Skeletal muscle satellite cell (primary cell): ENCODE measurements around the gene LFNG.

ENCODE experiments used
- H3K27me3 ChIP-seq: 2 replicates; pipeline ENCODE4 v1.7.0; 2013; ENCODE audit warnings: low read length; ENCODE audit not compliant: control insufficient read depth, insufficient read depth
- H3K36me3 ChIP-seq: 2 replicates; pipeline ENCODE4 v1.7.0; 2013; ENCODE audit warnings: mild to moderate bottlenecking, control low read depth, low read length; ENCODE audit not compliant: insufficient read depth
- H3K4me1 ChIP-seq: 2 replicates; pipeline ENCODE4 v1.7.0; 2013; ENCODE audit warnings: low read length; ENCODE audit not compliant: control insufficient read depth, insufficient read depth
- H3K4me2 ChIP-seq: 2 replicates; pipeline ENCODE4 v1.7.0; 2013; ENCODE audit warnings: mild to moderate bottlenecking, low read length
- H3K4me3 ChIP-seq: 2 replicates; pipeline ENCODE4 v1.7.0; 2013; ENCODE audit warnings: low read length
- H3K9ac ChIP-seq: 2 replicates; pipeline ENCODE4 v1.7.0; 2013; ENCODE audit warnings: mild to moderate bottlenecking, low read depth, low read length, moderate library complexity
- H3K9me3 ChIP-seq: replicated peaks from 2 replicates; pipeline ENCODE4 v1.7.0; 2013; ENCODE audit warnings: mild to moderate bottlenecking, control low read depth, low read length

Gene LFNG

GRCh38 chr7:2505401-2505800 is 14.2 kb upstream of the LFNG start:
- no peak overlapping the region for H3K9ac ChIP-seq
- no peaks in the 10 kb centered on the region for H3K27me3 ChIP-seq
- peaks cover 22% of the 10 kb centered on the region for H3K4me1 ChIP-seq
- H3K9me3 ChIP-seq = no peaks in the 10 kb centered on the region
- H3K4me3 ChIP-seq = no peak overlapping the region
- H3K36me3 ChIP-seq = no peaks in the 10 kb centered on the region
- H3K4me2 ChIP-seq = no peak overlapping the region

- Histone ChIP-seq H3K4me1 (peaks cover 38% of the 10 kb centered on the region), H3K4me3 (no peak overlapping the region)
These were observed 12.2 kb upstream of the LFNG start for GRCh38 chr7:2507208-2507916.

GRCh38 chr7:2507917-2508306 is 11.7 kb upstream of the LFNG start:
- H3K4me1 ChIP-seq = peaks cover 39% of the 10 kb centered on the region
- peak overlapping the region; percentile 46 for H3K4me3 ChIP-seq
- no peaks in the 10 kb centered on the region for H3K36me3 ChIP-seq
- no peaks in the 10 kb centered on the region for H3K9me3 ChIP-seq
- peak overlapping the region; percentile 66 for H3K4me2 ChIP-seq
- no peaks in the 10 kb centered on the region for H3K27me3 ChIP-seq
- H3K9ac ChIP-seq = no peak overlapping the region

More at GRCh38 chr7:2507208-2507916, 12.2 kb upstream of the LFNG start:
- Histone ChIP-seq H3K36me3 (no peaks in the 10 kb centered on the region), H3K4me2 (no peak overlapping the region), H3K9ac (no peak overlapping the region), H3K9me3 (no peaks in the 10 kb centered on the region), H3K27me3 (no peaks in the 10 kb centered on the region)

GRCh38 chr7:2508327-2509215 is 11.0 kb upstream of the LFNG start:
- no peaks in the 10 kb centered on the region for H3K27me3 ChIP-seq
- peak overlapping the region; percentile 66 for H3K4me2 ChIP-seq
- no peaks in the 10 kb centered on the region for H3K36me3 ChIP-seq
- H3K4me3 ChIP-seq = peak overlapping the region; percentile 46
- peaks cover 36% of the 10 kb centered on the region for H3K4me1 ChIP-seq
- H3K9ac ChIP-seq = no peak overlapping the region
- H3K9me3 ChIP-seq = no peaks in the 10 kb centered on the region

- Histone ChIP-seq H3K4me1 (peaks cover 36% of the 10 kb centered on the region), H3K4me3 (no peak overlapping the region), H3K9ac (no peak overlapping the region)
These were observed 10.2 kb upstream of the LFNG start for GRCh38 chr7:2509298-2509906.

GRCh38 chr7:2510130-2510776 is 9.3 kb upstream of the LFNG start:
- H3K4me3 ChIP-seq = no peak overlapping the region
- no peaks in the 10 kb centered on the region for H3K36me3 ChIP-seq
- H3K4me1 ChIP-seq = peaks cover 36% of the 10 kb centered on the region
- H3K9ac ChIP-seq = no peak overlapping the region
- no peaks in the 10 kb centered on the region for H3K9me3 ChIP-seq
- no peak overlapping the region for H3K4me2 ChIP-seq
- no peaks in the 10 kb centered on the region for H3K27me3 ChIP-seq

More at GRCh38 chr7:2509298-2509906, 10.2 kb upstream of the LFNG start:
- no peaks in the 10 kb centered on the region for H3K9me3 ChIP-seq
- peak overlapping the region; percentile 66 for H3K4me2 ChIP-seq
- no peaks in the 10 kb centered on the region for H3K36me3 ChIP-seq
- no peaks in the 10 kb centered on the region for H3K27me3 ChIP-seq

GRCh38 chr7:2510909-2511768 is 8.4 kb upstream of the LFNG start:
- peak overlapping the region; percentile 6 for H3K4me2 ChIP-seq
- no peaks in the 10 kb centered on the region for H3K36me3 ChIP-seq
- H3K27me3 ChIP-seq = no peaks in the 10 kb centered on the region
- no peak overlapping the region for H3K9ac ChIP-seq
- no peak overlapping the region for H3K4me3 ChIP-seq
- peaks cover 45% of the 10 kb centered on the region for H3K4me1 ChIP-seq
- H3K9me3 ChIP-seq = no peaks in the 10 kb centered on the region

GRCh38 chr7:2511769-2512168 is 7.8 kb upstream of the LFNG start:
- Histone ChIP-seq H3K36me3 (no peaks in the 10 kb centered on the region), H3K4me1 (peaks cover 51% of the 10 kb centered on the region), H3K4me3 (no peak overlapping the region), H3K9ac (no peak overlapping the region), H3K4me2 (no peak overlapping the region), H3K27me3 (no peaks in the 10 kb centered on the region), H3K9me3 (no peaks in the 10 kb centered on the region)

- no peak overlapping the region for H3K4me2 ChIP-seq
- no peaks in the 10 kb centered on the region for H3K27me3 ChIP-seq
- peaks cover 55% of the 10 kb centered on the region for H3K4me1 ChIP-seq
- H3K9ac ChIP-seq = no peak overlapping the region
- no peak overlapping the region for H3K4me3 ChIP-seq
- H3K36me3 ChIP-seq = no peaks in the 10 kb centered on the region
- no peaks in the 10 kb centered on the region for H3K9me3 ChIP-seq
These were observed 7.4 kb upstream of the LFNG start for GRCh38 chr7:2512179-2512661.

GRCh38 chr7:2512713-2513112 is 6.9 kb upstream of the LFNG start:
- Histone ChIP-seq H3K9ac (no peak overlapping the region), H3K27me3 (no peaks in the 10 kb centered on the region), H3K9me3 (no peaks in the 10 kb centered on the region), H3K4me1 (peaks cover 60% of the 10 kb centered on the region), H3K4me2 (no peak overlapping the region), H3K4me3 (no peak overlapping the region), H3K36me3 (no peaks in the 10 kb centered on the region)
